OCI-LY1 (cell line): ENCODE data around the gene PBX1.

ENCODE experiments used
- H2AFZ ChIP-seq: fragments of 200-600 bp; sonication (generic), shearing (Covaris generic); 2 replicates; pipeline ENCODE4 v1.6.0; 2014; ENCODE audit warnings: antibody characterized with exemption, mild to moderate bottlenecking, low read length
- H3F3A ChIP-seq: fragments of 200-600 bp; sonication (generic), shearing (Covaris generic); 2 replicates; pipeline ENCODE4 v1.6.0; 2014; ENCODE audit warnings: mild to moderate bottlenecking, antibody characterized with exemption, low read length, moderate library complexity; ENCODE audit not compliant: insufficient read depth
- H3K27ac ChIP-seq: fragments of 200-600 bp; sonication (generic); 2 replicates; pipeline ENCODE4 v1.5.1; 2014; ENCODE audit warnings: low read length, mixed run types, mild to moderate bottlenecking, low read depth; ENCODE audit not compliant: poor library complexity, severe bottlenecking
- H3K27me3 ChIP-seq: fragments of 200-600 bp; sonication (generic); 2 replicates; pipeline ENCODE4 v1.6.0; 2014; ENCODE audit warnings: antibody characterized with exemption, mild to moderate bottlenecking, low read length, moderate library complexity; ENCODE audit not compliant: insufficient read depth
- H3K36me3 ChIP-seq: fragments of 200-600 bp; sonication (generic); 2 replicates; pipeline ENCODE4 v1.6.1; 2014; ENCODE audit warnings: mild to moderate bottlenecking, antibody characterized with exemption, low read length, moderate library complexity, mixed read lengths; ENCODE audit not compliant: insufficient read depth
- H3K4me1 ChIP-seq: fragments of 200-600 bp; sonication (generic); 2 replicates; pipeline ENCODE4 v1.5.1; 2014; ENCODE audit warnings: mild to moderate bottlenecking, low read length, moderate library complexity; ENCODE audit not compliant: insufficient read depth, severe bottlenecking
- H3K4me2 ChIP-seq: fragments of 200-600 bp; sonication (generic), shearing (Covaris generic); 2 replicates; pipeline ENCODE4 v1.6.1; 2014; ENCODE audit warnings: low read length
- H3K4me3 ChIP-seq: fragments of 200-600 bp; sonication (generic); 2 replicates; pipeline ENCODE4 v1.5.1; 2014; ENCODE audit warnings: low read length, low read depth, mild to moderate bottlenecking, mixed read lengths; ENCODE audit not compliant: poor library complexity, severe bottlenecking
- H3K79me2 ChIP-seq: fragments of 200-600 bp; shearing (Covaris generic); 2 replicates; pipeline ENCODE4 v1.6.1; 2016; ENCODE audit warnings: mixed run types, low read length, mixed read lengths; ENCODE audit not compliant: insufficient read depth
- H3K9ac ChIP-seq: fragments of 200-600 bp; sonication (generic), shearing (Covaris generic); 2 replicates; pipeline ENCODE4 v1.6.1; 2014; ENCODE audit warnings: mild to moderate bottlenecking, low read length, mixed read lengths
- H3K9me2 ChIP-seq: fragments of 200-600 bp; sonication (generic), shearing (Covaris generic); 2 replicates; pipeline ENCODE4 v1.6.1; 2014; ENCODE audit warnings: low read depth, mild to moderate bottlenecking, low read length, mixed read lengths
- H3K9me3 ChIP-seq: fragments of 200-600 bp; shearing (Covaris generic); 2 replicates; pipeline ENCODE4 v1.6.1; 2014; ENCODE audit warnings: low read length, mixed read lengths
- H4K20me1 ChIP-seq: fragments of 200-600 bp; sonication (generic), shearing (Covaris generic); 2 replicates; pipeline ENCODE4 v1.6.0; 2016; ENCODE audit warnings: mild to moderate bottlenecking, low read length; ENCODE audit not compliant: insufficient read depth
- CTCF ChIP-seq: fragments of 200-600 bp; sonication (generic), shearing (Covaris generic); IDR thresholded peaks from 2 replicates; pipeline ENCODE4 v1.5.1; 2017; ENCODE audit warnings: mild to moderate bottlenecking, antibody characterized with exemption, low read length, moderate library complexity, mixed read lengths
- EZH2 ChIP-seq: fragments of 200-600 bp; sonication (generic), shearing (Covaris generic); IDR thresholded peaks from 2 replicates; pipeline ENCODE4 v1.8.0; 2017; ENCODE audit warnings: borderline replicate concordance, mixed run types, mild to moderate bottlenecking, antibody characterized with exemption, low read length, moderate library complexity, mixed read lengths

PBX1 gene

GRCh38 chr1:164695956-164696665, 137.1 kb downstream of the PBX1 start:
- Histone ChIP-seq H3K4me2 (no peak overlapping the region), H4K20me1 (no peaks in the 10 kb centered on the region), H3K9me2 (no peaks in the 10 kb centered on the region), H3F3A (no peaks in the 10 kb centered on the region), H2AFZ (no peak overlapping the region), H3K4me3 (no peak overlapping the region), H3K36me3 (no peaks in the 10 kb centered on the region), H3K79me2 (no peaks in the 10 kb centered on the region), H3K27ac (no peak overlapping the region), H3K4me1 (no peaks in the 10 kb centered on the region), H3K9ac (no peak overlapping the region), H3K27me3 (no peaks in the 10 kb centered on the region), H3K9me3 (no peaks in the 10 kb centered on the region)
- TF ChIP-seq CTCF (no peak), EZH2 (no peak)

- Histone ChIP-seq H3K9me3 (no peaks in the 10 kb centered on the region), H3K4me2 (no peak overlapping the region), H3K9ac (no peak overlapping the region), H2AFZ (no peak overlapping the region), H4K20me1 (no peaks in the 10 kb centered on the region), H3K79me2 (no peaks in the 10 kb centered on the region), H3K27me3 (no peaks in the 10 kb centered on the region), H3K27ac (no peak overlapping the region), H3K36me3 (no peaks in the 10 kb centered on the region), H3F3A (no peaks in the 10 kb centered on the region), H3K4me1 (no peaks in the 10 kb centered on the region), H3K9me2 (no peaks in the 10 kb centered on the region), H3K4me3 (no peak overlapping the region)
- TF ChIP-seq EZH2 (no peak), CTCF (no peak)
Measured at GRCh38 chr1:164699815-164700491, 141.0 kb downstream of the PBX1 start.

- TF ChIP-seq CTCF (no peak), EZH2 (no peak)
- Histone ChIP-seq H2AFZ (no peak overlapping the region), H3K27ac (no peak overlapping the region), H3K4me2 (no peak overlapping the region), H4K20me1 (no peaks in the 10 kb centered on the region), H3F3A (no peaks in the 10 kb centered on the region), H3K27me3 (no peaks in the 10 kb centered on the region), H3K9ac (no peak overlapping the region), H3K4me3 (no peak overlapping the region), H3K36me3 (no peaks in the 10 kb centered on the region), H3K79me2 (no peaks in the 10 kb centered on the region), H3K4me1 (no peaks in the 10 kb centered on the region), H3K9me2 (no peaks in the 10 kb centered on the region), H3K9me3 (no peaks in the 10 kb centered on the region)
Measured at GRCh38 chr1:164700683-164701082, 141.7 kb downstream of the PBX1 start.
